Thyroid gland (tissue), 4 donors: ENCODE measurements around the gene SAMD4A. TPM values are rescaled to one million over a fixed set of nuclear protein-coding genes. Genes with fewer than 3 reads are reported as not detected.

Experiments used
- DNase-seq, 2 donors: peaks; one replicate each; pipeline ENCODE4 v3.0.0-alpha.2; 2019
- H3K27ac ChIP-seq, 3 donors: fragments of 200-600 bp; sonication (generic); 1 replicate in 2 of 3; 2 replicates in 1 of 3; pipeline ENCODE4 v1.5.1; 2016 to 2019; ENCODE audit warnings: mild to moderate bottlenecking in 1 of 3, moderate library complexity in 1 of 3
- H3K27me3 ChIP-seq: fragments of 200-600 bp; sonication (generic); one replicate; pipeline ENCODE4 v1.5.1; 2019
- H3K36me3 ChIP-seq, 2 donors: fragments of 200-600 bp; sonication (generic); one replicate each; pipeline ENCODE4 v1.5.1; 2016 to 2019
- H3K4me1 ChIP-seq, 2 donors: fragments of 200-600 bp; sonication (generic); one replicate each; pipeline ENCODE4 v1.5.1; 2017 to 2019
- H3K4me3 ChIP-seq, 3 donors: fragments of 200-600 bp; sonication (generic); replicated peaks in 1 of 3; 1 replicate in 2 of 3; 2 replicates in 1 of 3; pipeline ENCODE4 v1.5.1; 2016; ENCODE audit warnings: mild to moderate bottlenecking in 1 of 3
- H3K9me3 ChIP-seq: fragments of 200-600 bp; sonication (generic); one replicate; pipeline ENCODE4 v1.5.1; 2017
- POLR2A ChIP-seq, 2 donors: fragments of 450-650 bp; IDR thresholded peaks; one replicate each; pipeline ENCODE4 v1.6.1; 2017; ENCODE audit warnings: antibody characterized with exemption in 2 of 2, mild to moderate bottlenecking in 2 of 2, moderate library complexity in 1 of 2
- WGBS, 2 donors: methylation state at CpG; one replicate each; pipeline ENCODE4 v1.1.5; 2017; 5-methylcytosine and 5-hydroxymethylcytosine counted together
- intact Hi-C: fragments of 100-400 bp; cut with DNase I; formaldehyde crosslinking; loops from one replicate; pipeline ENCODE4 v1.15.1; 2023
- total RNA-seq, 4 donors: library from RNA; depleted of rRNA; stranded (reverse); fragments of >200 nt; gene quantifications; one replicate each; pipeline ENCODE4 v1.2.3, GENCODE V29; 2016
- TF ChIP-seq, protein P1 (sequence below), 6 experiments: fragments of 200-600 bp in 3 of 6; fragments of 450-650 bp in 3 of 6; sonication (generic) in 3 of 6; IDR thresholded peaks; one replicate each; pipeline ENCODE4 v1.5.1; 2016 to 2019; ENCODE audit warnings: antibody characterized with exemption in 6 of 6, mild to moderate bottlenecking in 2 of 6, inconsistent platforms in 1 of 6, moderate library complexity in 1 of 6

Gene SAMD4A
- total RNA-seq, 4 donors from 2014 or later, result 12.6 to 32.7 (median 17.6) TPM

DNA sequence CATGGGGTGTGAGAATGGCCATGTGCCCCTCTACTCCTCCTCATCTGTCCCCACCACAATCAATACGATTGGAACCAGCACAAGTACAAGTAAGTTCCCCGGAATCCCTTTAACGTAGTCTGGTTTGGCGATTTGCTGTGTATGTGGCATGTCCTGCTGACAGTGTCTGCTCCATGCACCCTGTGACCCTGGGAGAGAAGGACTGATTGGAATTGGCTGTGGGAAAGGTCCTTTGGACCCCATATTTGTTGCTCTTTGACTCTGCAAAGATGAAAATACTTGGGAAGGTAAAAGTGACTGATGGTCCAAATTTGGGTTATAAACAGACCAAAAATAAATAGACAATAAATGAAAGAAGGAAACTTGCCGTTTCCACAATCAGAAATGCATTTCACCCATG is 135.6 kb downstream of the SAMD4A start:
- no peaks in the 10 kb centered on the region for H3K36me3 ChIP-seq
- intact Hi-C loops, result no loop called here
- no peak for DNase-seq
- TF ChIP-seq, protein P1, sequence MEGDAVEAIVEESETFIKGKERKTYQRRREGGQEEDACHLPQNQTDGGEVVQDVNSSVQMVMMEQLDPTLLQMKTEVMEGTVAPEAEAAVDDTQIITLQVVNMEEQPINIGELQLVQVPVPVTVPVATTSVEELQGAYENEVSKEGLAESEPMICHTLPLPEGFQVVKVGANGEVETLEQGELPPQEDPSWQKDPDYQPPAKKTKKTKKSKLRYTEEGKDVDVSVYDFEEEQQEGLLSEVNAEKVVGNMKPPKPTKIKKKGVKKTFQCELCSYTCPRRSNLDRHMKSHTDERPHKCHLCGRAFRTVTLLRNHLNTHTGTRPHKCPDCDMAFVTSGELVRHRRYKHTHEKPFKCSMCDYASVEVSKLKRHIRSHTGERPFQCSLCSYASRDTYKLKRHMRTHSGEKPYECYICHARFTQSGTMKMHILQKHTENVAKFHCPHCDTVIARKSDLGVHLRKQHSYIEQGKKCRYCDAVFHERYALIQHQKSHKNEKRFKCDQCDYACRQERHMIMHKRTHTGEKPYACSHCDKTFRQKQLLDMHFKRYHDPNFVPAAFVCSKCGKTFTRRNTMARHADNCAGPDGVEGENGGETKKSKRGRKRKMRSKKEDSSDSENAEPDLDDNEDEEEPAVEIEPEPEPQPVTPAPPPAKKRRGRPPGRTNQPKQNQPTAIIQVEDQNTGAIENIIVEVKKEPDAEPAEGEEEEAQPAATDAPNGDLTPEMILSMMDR (IDR thresholded peaks at IDR 0.05), result no peak
- no peak for TF ChIP-seq POLR2A (IDR thresholded peaks at IDR 0.05)
- no peaks in the 10 kb centered on the region for H3K9me3 ChIP-seq
- no peak overlapping the region for H3K4me3 ChIP-seq
- H3K27ac ChIP-seq, result no peak overlapping the region
- no peaks in the 10 kb centered on the region for H3K27me3 ChIP-seq
- H3K4me1 ChIP-seq, result peaks cover 13 to 36% of the 10 kb centered on the region in 2 donors
- 93 to 97% methylated on average over 5 of the region's 5 CpGs for WGBS, 2 donors

DNA sequence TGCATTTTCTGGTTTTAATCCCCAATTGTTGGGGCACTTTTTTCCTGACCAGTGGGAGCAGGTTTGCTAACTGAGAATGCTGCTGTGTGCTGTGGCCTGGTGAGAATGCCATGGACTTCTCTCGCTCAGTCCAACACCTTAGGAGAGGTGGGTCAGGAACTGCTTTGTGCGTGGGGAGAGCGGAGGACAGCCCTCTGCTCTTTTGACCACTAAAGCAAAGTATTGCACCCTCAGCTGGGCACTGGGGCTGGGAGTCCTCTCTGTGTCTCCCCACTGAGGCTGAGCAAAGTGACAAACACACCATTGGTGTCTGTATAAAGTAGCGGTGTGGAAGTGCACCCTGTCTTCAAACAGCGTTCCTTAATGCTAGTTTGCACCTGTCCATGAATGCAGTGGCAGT is 136.2 kb downstream of the SAMD4A start:
- WGBS, 2 donors, result 95 to 96% methylated on average over 5 of the region's 5 CpGs
- Histone ChIP-seq H3K36me3 (no peaks in the 10 kb centered on the region), H3K27me3 (no peaks in the 10 kb centered on the region), H3K4me1 (peaks cover 15 to 42% of the 10 kb centered on the region in 2 donors), H3K9me3 (no peaks in the 10 kb centered on the region), H3K27ac (no peak overlapping the region), H3K4me3 (no peak overlapping the region)
- TF ChIP-seq POLR2A (IDR thresholded peaks at IDR 0.05), result no peak
- TF ChIP-seq, protein P1 (IDR thresholded peaks at IDR 0.05), result no peak
- intact Hi-C loops, result no loop called here
- DNase-seq, result no peak

DNA sequence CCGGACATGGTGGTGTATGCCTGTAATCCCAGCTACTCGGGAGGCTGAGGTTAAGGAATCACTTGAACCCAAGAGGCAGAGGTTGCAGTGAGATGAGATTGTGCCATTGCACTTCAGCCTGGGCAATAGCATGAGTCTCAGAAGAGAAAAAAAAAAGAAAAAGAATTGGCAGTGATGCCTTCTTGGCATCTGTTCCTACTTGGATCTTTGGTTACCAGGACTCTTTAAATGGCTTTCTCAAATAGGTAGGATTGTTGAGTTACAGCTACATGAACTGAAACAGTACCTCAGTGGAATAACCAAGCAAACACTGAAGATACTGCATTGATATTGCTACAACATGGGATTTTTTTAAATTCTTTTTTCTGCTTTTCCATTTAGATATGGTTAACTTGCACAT is 136.8 kb downstream of the SAMD4A start:
- Histone ChIP-seq H3K4me1 (peaks cover 18 to 43% of the 10 kb centered on the region in 2 donors), H3K27me3 (no peaks in the 10 kb centered on the region), H3K27ac (no peak overlapping the region), H3K4me3 (no peak overlapping the region), H3K9me3 (no peaks in the 10 kb centered on the region), H3K36me3 (no peaks in the 10 kb centered on the region)
- no peak for DNase-seq
- TF ChIP-seq, protein P1 (IDR thresholded peaks at IDR 0.05), result no peak
- intact Hi-C loops, result no loop called here
- 74 to 80% methylated on average over 2 of the region's 2 CpGs for WGBS, 2 donors

DNA sequence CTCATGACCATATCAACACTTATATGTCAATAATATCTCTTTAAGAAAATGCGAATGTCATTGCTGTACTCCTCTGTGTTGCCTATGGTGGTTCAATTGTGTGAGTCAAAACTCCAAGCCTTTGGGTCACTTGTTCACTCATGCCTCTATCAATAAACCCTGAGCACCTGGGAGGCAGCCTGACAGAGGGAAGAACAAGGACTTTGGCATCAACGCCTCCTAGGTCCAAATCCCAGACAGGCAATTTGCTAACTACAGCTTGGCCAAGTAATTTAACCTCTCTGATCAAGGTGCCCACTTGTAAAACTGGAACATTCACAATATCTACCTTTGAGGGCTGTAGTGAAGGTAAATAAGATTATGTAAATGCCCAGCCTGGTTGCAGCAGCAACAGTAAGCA is 137.8 kb downstream of the SAMD4A start:
- WGBS, 2 donors, result 97 to 100% methylated on average over 2 of the region's 2 CpGs
- Histone ChIP-seq H3K4me3 (no peak overlapping the region), H3K9me3 (no peaks in the 10 kb centered on the region), H3K4me1 (peaks cover 19 to 39% of the 10 kb centered on the region in 2 donors), H3K36me3 (no peaks in the 10 kb centered on the region), H3K27me3 (no peaks in the 10 kb centered on the region), H3K27ac (no peak overlapping the region)
- TF ChIP-seq, protein P1 (IDR thresholded peaks at IDR 0.05), result no peak
- no peak for TF ChIP-seq POLR2A (IDR thresholded peaks at IDR 0.05)
- intact Hi-C loops, result no loop called here
- no peak for DNase-seq

DNA sequence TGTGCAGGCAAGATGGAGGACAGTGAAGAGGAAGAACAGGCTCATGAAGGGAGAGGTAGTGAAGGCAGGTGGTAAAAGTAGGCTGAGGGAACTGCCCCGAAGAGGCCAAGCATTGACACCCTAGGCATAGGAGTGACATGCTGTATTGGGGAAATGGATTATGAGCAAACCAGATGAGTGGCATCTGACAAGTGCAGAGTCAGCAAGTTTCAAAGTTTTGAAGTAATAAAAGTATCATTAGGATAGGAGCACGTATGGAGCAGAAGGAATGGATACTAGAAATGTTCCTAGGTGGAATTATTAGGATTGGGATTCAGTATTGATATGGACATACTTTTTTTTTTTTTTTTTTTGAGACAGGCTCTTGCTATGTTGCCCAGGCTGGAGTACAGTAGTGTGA is 139.8 kb downstream of the SAMD4A start:
- H3K9me3 ChIP-seq, result no peaks in the 10 kb centered on the region
- H3K27ac ChIP-seq, result no peak overlapping the region
- 88 to 92% methylated on average over 2 of the region's 2 CpGs for WGBS, 2 donors
- peaks cover 22 to 45% of the 10 kb centered on the region in 2 donors for H3K4me1 ChIP-seq
- H3K36me3 ChIP-seq, result no peaks in the 10 kb centered on the region
- TF ChIP-seq, protein P1 (IDR thresholded peaks at IDR 0.05), result no peak
- intact Hi-C loops, result no loop called here
- no peaks in the 10 kb centered on the region for H3K27me3 ChIP-seq
- no peak for DNase-seq
- H3K4me3 ChIP-seq, result no peak overlapping the region
